ENCODE data around the gene SUN3.

The SUN3 gene

GRCh38 chr7:47962262-47962661 is 66.6 kb downstream of the SUN3 start:
- Histone ChIP-seq H3K27me3 (ENCODE audit: control insufficient read depth, insufficient read depth, low read length) (no peaks in the 10 kb centered on the region), H3K27ac (ENCODE audit: low read length) (no peak overlapping the region), H3K4me3 (ENCODE audit: low read length) (no peak overlapping the region), H3K36me3 (ENCODE audit: control insufficient read depth, insufficient read depth, low read length) (peaks cover 30% of the 10 kb centered on the region), H3K4me1 (ENCODE audit: control insufficient read depth, insufficient read depth, low read length) (no peaks in the 10 kb centered on the region), H3K9me3 (ENCODE audit: control insufficient read depth, insufficient read depth, low read length) (no peaks in the 10 kb centered on the region)
- no CpG with 5 or more reads among the region's 3 CpGs for WGBS (ENCODE audit: insufficient coverage, insufficient read length)
- DNase-seq (ENCODE audit: low read depth, low spot score), result no peak

GRCh38 chr7:47957156-47957555 is 71.8 kb downstream of the SUN3 start:
- DNase-seq (ENCODE audit: low read depth, low spot score), result no peak
- Histone ChIP-seq H3K4me3 (ENCODE audit: low read length) (no peak overlapping the region), H3K27ac (ENCODE audit: low read length) (no peak overlapping the region), H3K36me3 (ENCODE audit: control insufficient read depth, insufficient read depth, low read length) (peaks cover 2% of the 10 kb centered on the region; the same call in 1 of the 2 replicates), H3K4me1 (ENCODE audit: control insufficient read depth, insufficient read depth, low read length) (no peaks in the 10 kb centered on the region), H3K27me3 (ENCODE audit: control insufficient read depth, insufficient read depth, low read length) (no peaks in the 10 kb centered on the region), H3K9me3 (ENCODE audit: control insufficient read depth, insufficient read depth, low read length) (no peaks in the 10 kb centered on the region)
- WGBS (ENCODE audit: insufficient coverage, insufficient read length), result no CpG with 5 or more reads among the region's 6 CpGs

- Histone ChIP-seq H3K4me1 (ENCODE audit: control insufficient read depth, insufficient read depth, low read length) (no peaks in the 10 kb centered on the region), H3K9me3 (ENCODE audit: control insufficient read depth, insufficient read depth, low read length) (no peaks in the 10 kb centered on the region), H3K4me3 (ENCODE audit: low read length) (no peak overlapping the region), H3K27me3 (ENCODE audit: control insufficient read depth, insufficient read depth, low read length) (no peaks in the 10 kb centered on the region), H3K36me3 (ENCODE audit: control insufficient read depth, insufficient read depth, low read length) (no peaks in the 10 kb centered on the region; the same call in 1 of the 2 replicates), H3K27ac (ENCODE audit: low read length) (no peak overlapping the region)
- WGBS (ENCODE audit: insufficient coverage, insufficient read length), result no CpG with 5 or more reads among the region's 6 CpGs
- no peak for DNase-seq (ENCODE audit: low read depth, low spot score)
These were observed 72.7 kb downstream of the SUN3 start for GRCh38 chr7:47956220-47956619.

GRCh38 chr7:47954231-47954911 is 74.5 kb downstream of the SUN3 start:
- WGBS (ENCODE audit: insufficient coverage, insufficient read length), result no CpG with 5 or more reads among the region's 4 CpGs
- no peak for DNase-seq (ENCODE audit: low read depth, low spot score)
- Histone ChIP-seq H3K27me3 (ENCODE audit: control insufficient read depth, insufficient read depth, low read length) (no peaks in the 10 kb centered on the region), H3K9me3 (ENCODE audit: control insufficient read depth, insufficient read depth, low read length) (no peaks in the 10 kb centered on the region), H3K36me3 (ENCODE audit: control insufficient read depth, insufficient read depth, low read length) (no peaks in the 10 kb centered on the region; the same call in 1 of the 2 replicates), H3K4me1 (ENCODE audit: control insufficient read depth, insufficient read depth, low read length) (no peaks in the 10 kb centered on the region), H3K27ac (ENCODE audit: low read length) (no peak overlapping the region), H3K4me3 (ENCODE audit: low read length) (no peak overlapping the region)

GRCh38 chr7:47953822-47954221 is 75.1 kb downstream of the SUN3 start:
- H3K4me1 ChIP-seq (ENCODE audit: control insufficient read depth, insufficient read depth, low read length), result no peaks in the 10 kb centered on the region
- WGBS (ENCODE audit: insufficient coverage, insufficient read length), result no CpG with 5 or more reads among the region's 4 CpGs
- H3K27me3 ChIP-seq (ENCODE audit: control insufficient read depth, insufficient read depth, low read length), result no peaks in the 10 kb centered on the region
- no peak overlapping the region for H3K4me3 ChIP-seq (ENCODE audit: low read length)
- no peaks in the 10 kb centered on the region for H3K9me3 ChIP-seq (ENCODE audit: control insufficient read depth, insufficient read depth, low read length)
- no peak overlapping the region for H3K27ac ChIP-seq (ENCODE audit: low read length)
- no peak for DNase-seq (ENCODE audit: low read depth, low spot score)
- no peaks in the 10 kb centered on the region; the same call in 1 of the 2 replicates for H3K36me3 ChIP-seq (ENCODE audit: control insufficient read depth, insufficient read depth, low read length)

- no peak for DNase-seq (ENCODE audit: low read depth, low spot score)
- Histone ChIP-seq H3K4me3 (ENCODE audit: low read length) (no peak overlapping the region), H3K4me1 (ENCODE audit: control insufficient read depth, insufficient read depth, low read length) (no peaks in the 10 kb centered on the region), H3K27me3 (ENCODE audit: control insufficient read depth, insufficient read depth, low read length) (no peaks in the 10 kb centered on the region), H3K9me3 (ENCODE audit: control insufficient read depth, insufficient read depth, low read length) (no peaks in the 10 kb centered on the region), H3K27ac (ENCODE audit: low read length) (no peak overlapping the region), H3K36me3 (ENCODE audit: control insufficient read depth, insufficient read depth, low read length) (no peaks in the 10 kb centered on the region; the same call in 1 of the 2 replicates)
- WGBS (ENCODE audit: insufficient coverage, insufficient read length), result no CpG with 5 or more reads among the region's 4 CpGs
These were observed 76.7 kb downstream of the SUN3 start for GRCh38 chr7:47952224-47952623.

GRCh38 chr7:47951374-47951773 is 77.5 kb downstream of the SUN3 start:
- H3K4me3 ChIP-seq (ENCODE audit: low read length), result no peak overlapping the region
- no peak overlapping the region for H3K27ac ChIP-seq (ENCODE audit: low read length)
- H3K4me1 ChIP-seq (ENCODE audit: control insufficient read depth, insufficient read depth, low read length), result no peaks in the 10 kb centered on the region
- H3K36me3 ChIP-seq (ENCODE audit: control insufficient read depth, insufficient read depth, low read length), result no peaks in the 10 kb centered on the region; the same call in 1 of the 2 replicates
- no peak for DNase-seq (ENCODE audit: low read depth, low spot score)
- no peaks in the 10 kb centered on the region for H3K27me3 ChIP-seq (ENCODE audit: control insufficient read depth, insufficient read depth, low read length)
- H3K9me3 ChIP-seq (ENCODE audit: control insufficient read depth, insufficient read depth, low read length), result no peaks in the 10 kb centered on the region

GRCh38 chr7:47950714-47951113 is 78.2 kb downstream of the SUN3 start:
- Histone ChIP-seq H3K4me3 (ENCODE audit: low read length) (no peak overlapping the region), H3K27me3 (ENCODE audit: control insufficient read depth, insufficient read depth, low read length) (no peaks in the 10 kb centered on the region), H3K4me1 (ENCODE audit: control insufficient read depth, insufficient read depth, low read length) (no peaks in the 10 kb centered on the region), H3K27ac (ENCODE audit: low read length) (no peak overlapping the region), H3K36me3 (ENCODE audit: control insufficient read depth, insufficient read depth, low read length) (no peaks in the 10 kb centered on the region; the same call in 1 of the 2 replicates), H3K9me3 (ENCODE audit: control insufficient read depth, insufficient read depth, low read length) (no peaks in the 10 kb centered on the region)
- no CpG with 5 or more reads among the region's 11 CpGs for WGBS (ENCODE audit: insufficient coverage, insufficient read length)
- no peak for DNase-seq (ENCODE audit: low read depth, low spot score)

GRCh38 chr7:47949703-47950102 is 79.2 kb downstream of the SUN3 start:
- no peak overlapping the region for H3K27ac ChIP-seq (ENCODE audit: low read length)
- no peaks in the 10 kb centered on the region; the same call in 1 of the 2 replicates for H3K36me3 ChIP-seq (ENCODE audit: control insufficient read depth, insufficient read depth, low read length)
- no peak for DNase-seq (ENCODE audit: low read depth, low spot score)
- no peak overlapping the region for H3K4me3 ChIP-seq (ENCODE audit: low read length)
- WGBS (ENCODE audit: insufficient coverage, insufficient read length), result no CpG with 5 or more reads among the region's 4 CpGs
- no peaks in the 10 kb centered on the region for H3K4me1 ChIP-seq (ENCODE audit: control insufficient read depth, insufficient read depth, low read length)
- no peaks in the 10 kb centered on the region for H3K27me3 ChIP-seq (ENCODE audit: control insufficient read depth, insufficient read depth, low read length)
- H3K9me3 ChIP-seq (ENCODE audit: control insufficient read depth, insufficient read depth, low read length), result no peaks in the 10 kb centered on the region

- DNase-seq (ENCODE audit: low read depth, low spot score), result no peak
- no peaks in the 10 kb centered on the region for H3K27me3 ChIP-seq (ENCODE audit: control insufficient read depth, insufficient read depth, low read length)
- H3K27ac ChIP-seq (ENCODE audit: low read length), result no peak within 1 kb of the TSS
- H3K4me1 ChIP-seq (ENCODE audit: control insufficient read depth, insufficient read depth, low read length), result no peaks in the 10 kb centered on the region
- H3K4me3 ChIP-seq (ENCODE audit: low read length), result no peak within 1 kb of the TSS
- no peaks in the 10 kb centered on the region for H3K36me3 ChIP-seq (ENCODE audit: control insufficient read depth, insufficient read depth, low read length)
- no CpG with 5 or more reads among the region's 7 CpGs for WGBS (ENCODE audit: insufficient coverage, insufficient read length)
- H3K9me3 ChIP-seq (ENCODE audit: control insufficient read depth, insufficient read depth, low read length), result no peaks in the 10 kb centered on the region
These were observed 80.6 kb downstream of the SUN3 start, which contains the start of gene PKD1L1 for GRCh38 chr7:47948141-47948790. PKD1L1 (minus strand) TSS chr7:47948466; CDS start chr7:47948440, 26 bp downstream.

All from iPS DF 6.9 (cell line).